ENCODE results near the gene L3MBTL2.

DNA sequence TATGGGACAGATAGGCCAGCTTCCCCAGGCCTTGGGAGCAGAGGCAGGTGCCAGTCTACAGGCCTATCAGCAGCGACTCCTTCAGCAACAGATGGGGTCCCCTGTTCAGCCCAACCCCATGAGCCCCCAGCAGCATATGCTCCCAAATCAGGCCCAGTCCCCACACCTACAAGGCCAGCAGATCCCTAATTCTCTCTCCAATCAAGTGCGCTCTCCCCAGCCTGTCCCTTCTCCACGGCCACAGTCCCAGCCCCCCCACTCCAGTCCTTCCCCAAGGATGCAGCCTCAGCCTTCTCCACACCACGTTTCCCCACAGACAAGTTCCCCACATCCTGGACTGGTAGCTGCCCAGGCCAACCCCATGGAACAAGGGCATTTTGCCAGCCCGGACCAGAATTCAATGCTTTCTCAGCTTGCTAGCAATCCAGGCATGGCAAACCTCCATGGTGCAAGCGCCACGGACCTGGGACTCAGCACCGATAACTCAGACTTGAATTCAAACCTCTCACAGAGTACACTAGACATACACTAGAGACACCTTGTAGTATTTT, 26.6 kb upstream of the L3MBTL2 start:
- TF ChIP-seq POLR2AphosphoS5 (IDR thresholded peaks at IDR 0.05; ENCODE audit: borderline replicate concordance, low read depth, low read length) (no peak), EZH2 (IDR thresholded peaks at IDR 0.05) (no peak)

Measured in SK-N-MC (cell line).